Right renal cortex interstitium (tissue), 3 donors: ENCODE data around the gene HIVEP3. TPM values are rescaled to one million over a fixed set of nuclear protein-coding genes. Genes with fewer than 3 reads are reported as not detected.

Source experiments
- DNase-seq, 3 donors: peaks; one replicate each; pipeline ENCODE4 v3.0.0-alpha.2; 2013; ENCODE audit warnings: low read depth in 3 of 3, low spot score in 2 of 3
- polyA plus RNA-seq, 3 donors: library from polyadenylated mRNA; unstranded; fragments of 120-200 nt; gene quantifications; one replicate each; pipeline ENCODE4 v1.2.1, GENCODE V29; 2013; ENCODE audit not compliant: insufficient read length in 3 of 3

Gene HIVEP3
- polyA plus RNA-seq, 3 donors = 3.6 to 4.9 (median 4.0) TPM

GRCh38 chr1:41675401-41675800 is 243.3 kb downstream of the HIVEP3 start:
- DNase-seq = no peak

- no peak for DNase-seq
Observed at GRCh38 chr1:41674522-41674921, 244.2 kb downstream of the HIVEP3 start.

- DNase-seq = no peak
Observed at GRCh38 chr1:41673806-41674205, 244.9 kb downstream of the HIVEP3 start.

DNA sequence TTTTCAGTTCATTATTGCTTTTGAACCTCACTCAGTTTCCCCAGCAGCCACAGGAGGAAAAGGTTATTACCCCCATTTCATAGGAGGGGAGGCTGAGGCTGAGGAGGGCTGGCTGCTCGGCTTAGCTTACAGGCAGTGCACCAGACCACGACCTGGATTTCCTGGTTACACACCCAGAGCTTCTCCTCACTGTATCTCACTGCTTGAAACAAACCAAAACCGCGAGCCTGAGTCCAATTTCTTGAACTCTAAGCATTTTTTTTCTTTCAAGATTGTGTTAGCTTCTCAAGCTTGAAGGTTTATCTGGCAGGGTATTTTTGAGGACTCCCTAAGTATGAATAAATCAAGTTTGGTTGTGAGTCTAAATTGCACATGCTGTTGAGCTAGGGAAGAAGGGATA is 245.3 kb downstream of the HIVEP3 start:
- no peak for DNase-seq

DNA sequence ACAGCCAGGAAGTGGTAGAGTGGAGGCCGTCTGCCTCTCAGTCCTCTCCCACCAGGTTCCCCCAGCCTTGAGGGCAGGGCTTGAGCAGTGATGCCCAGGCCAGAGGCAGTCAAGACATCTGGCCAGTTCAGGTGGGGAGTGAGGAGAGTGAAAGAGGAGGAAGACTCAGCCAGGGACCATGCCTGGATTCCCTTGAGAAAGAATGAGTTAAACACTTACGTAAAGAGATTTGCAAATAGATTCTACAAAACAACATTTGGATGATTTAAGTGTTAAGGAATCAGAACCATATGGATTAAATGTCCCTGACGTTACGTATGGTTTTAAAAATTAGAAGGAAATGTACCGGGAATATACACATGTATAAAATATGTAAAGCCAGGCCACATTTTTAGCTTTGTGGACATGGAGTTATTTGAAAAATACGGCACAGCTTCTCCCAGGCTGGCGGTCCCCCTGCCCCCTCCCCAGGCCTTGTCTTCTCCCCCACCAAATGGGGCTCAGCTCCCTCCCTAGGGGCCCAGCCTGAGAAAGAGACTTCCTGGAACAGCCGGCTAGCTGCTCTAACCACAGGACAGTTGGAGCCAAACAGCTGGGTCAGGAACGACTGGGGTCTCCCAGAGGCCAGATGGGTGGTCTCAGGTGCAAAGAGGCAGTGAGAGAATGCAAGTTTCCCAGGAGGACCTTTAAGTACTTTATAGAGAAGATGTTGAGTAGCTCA is 245.9 kb downstream of the HIVEP3 start:
- no peak for DNase-seq

GRCh38 chr1:41672173-41672572 is 246.5 kb downstream of the HIVEP3 start:
- no peak for DNase-seq

DNA sequence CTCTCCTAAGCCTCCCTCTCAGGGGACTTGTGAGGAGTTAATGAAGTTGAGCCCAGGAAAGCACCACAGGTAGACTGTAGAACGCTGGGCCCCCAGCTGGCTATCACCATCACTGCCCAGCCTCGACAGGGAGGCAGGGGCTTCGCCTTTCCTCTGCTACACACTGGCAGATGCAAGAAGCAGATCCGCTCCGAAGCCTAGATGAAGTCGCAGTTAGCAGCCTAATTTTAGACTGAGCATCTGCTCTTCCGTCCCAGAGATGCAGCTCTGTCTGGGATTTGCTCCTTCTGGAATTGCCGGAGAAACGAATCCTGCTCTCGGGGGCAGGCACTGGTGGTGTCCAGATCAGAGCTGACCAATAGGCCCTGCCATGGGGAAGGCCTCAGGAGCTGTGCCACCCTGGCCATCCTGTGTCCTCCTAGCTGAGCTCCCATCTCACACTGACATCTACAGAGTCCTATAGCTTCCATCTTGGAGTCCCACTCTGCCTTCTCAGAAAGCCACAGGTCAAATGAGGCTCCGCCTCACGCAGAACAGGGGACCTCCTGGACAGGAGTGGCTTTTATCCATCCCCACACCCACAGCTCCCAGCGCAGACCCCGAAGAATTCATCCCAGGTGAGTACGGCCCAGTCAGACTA is 247.5 kb downstream of the HIVEP3 start:
- DNase-seq = no peak

GRCh38 chr1:41670217-41670957 is 248.3 kb downstream of the HIVEP3 start:
- DNase-seq = no peak

DNA sequence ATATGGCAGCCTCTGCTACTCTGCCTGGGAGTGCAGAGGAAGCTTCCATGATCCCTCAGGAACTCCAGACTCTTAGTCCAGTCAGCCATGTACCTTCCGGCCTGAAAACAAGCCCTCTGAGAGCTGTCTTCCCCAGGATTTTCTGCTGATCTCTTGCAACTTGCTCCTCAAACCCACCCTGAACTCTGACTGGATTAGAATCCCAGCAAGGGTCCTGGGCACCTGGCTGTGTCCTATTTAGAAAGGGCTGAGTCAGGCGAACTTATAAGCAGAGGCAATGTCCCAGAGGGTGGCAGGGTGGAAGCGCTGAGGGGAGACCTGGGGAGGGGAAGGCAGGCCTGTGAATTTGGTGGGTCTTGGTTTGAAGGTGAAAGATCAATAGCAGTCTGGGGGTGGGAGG is 249.8 kb downstream of the HIVEP3 start:
- DNase-seq = no peak

DNA sequence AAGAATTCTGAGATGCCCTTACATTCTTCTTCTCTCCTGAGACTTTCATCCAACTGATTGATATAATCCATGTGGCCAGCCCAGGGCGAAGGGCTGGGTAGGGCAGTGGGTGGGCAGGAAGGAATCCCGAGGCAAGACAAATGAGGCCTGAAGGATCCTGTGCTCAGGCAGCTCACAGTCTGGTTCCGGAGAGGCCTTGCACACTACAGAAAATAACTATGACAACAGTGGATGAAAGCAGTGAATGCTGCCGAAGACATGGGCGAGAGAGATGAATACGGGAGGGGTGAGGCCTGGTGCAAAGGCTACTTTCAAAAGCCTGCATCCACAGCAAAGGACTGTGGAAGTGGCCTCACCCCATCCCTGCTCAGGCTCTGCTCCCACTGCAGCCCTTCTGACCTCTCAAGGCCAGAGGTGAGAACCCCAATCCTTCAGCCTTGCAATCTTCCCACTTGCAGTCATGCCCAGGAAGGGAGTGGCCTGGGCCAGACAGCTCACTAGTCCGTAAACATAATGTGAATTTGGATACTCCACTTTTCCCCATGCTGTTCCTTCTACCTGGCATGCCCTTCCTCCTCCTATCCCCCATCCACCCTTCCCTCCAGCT is 250.6 kb downstream of the HIVEP3 start:
- no peak for DNase-seq

DNA sequence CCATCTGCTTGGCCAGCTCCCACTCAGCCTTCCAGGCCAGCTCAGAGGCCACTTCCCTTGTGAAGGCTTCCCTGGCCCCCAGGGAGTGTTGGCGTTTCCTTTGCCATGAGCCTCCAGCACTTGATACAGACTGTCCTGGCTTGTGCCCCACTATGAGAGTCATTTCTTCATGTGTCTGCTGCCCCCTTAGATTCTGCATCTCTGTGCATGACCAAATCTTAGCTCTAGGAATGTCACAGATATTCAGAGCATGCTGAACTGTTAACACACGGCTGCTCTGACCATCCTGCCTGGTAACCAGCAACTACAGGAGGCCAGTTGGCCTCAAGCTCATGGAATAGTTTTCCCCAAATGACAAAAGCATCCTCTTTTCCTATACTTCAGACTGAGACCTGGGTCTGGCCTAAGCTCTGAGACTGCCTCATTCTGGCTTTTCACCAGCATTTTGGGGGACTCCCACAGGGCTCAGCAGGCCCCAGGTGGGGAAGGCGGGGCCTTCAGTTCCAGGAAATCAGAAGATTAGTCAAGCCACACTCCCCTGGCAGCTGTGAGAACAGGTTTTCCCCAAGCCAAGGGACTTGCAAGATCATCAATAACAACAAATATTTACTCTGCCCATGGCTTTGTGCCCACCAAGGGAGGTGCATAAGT is 251.6 kb downstream of the HIVEP3 start:
- no peak for DNase-seq

GRCh38 chr1:41665962-41666917 is 252.5 kb downstream of the HIVEP3 start:
- DNase-seq = no peak

GRCh38 chr1:41664861-41665640 is 253.7 kb downstream of the HIVEP3 start:
- DNase-seq = no peak

GRCh38 chr1:41663671-41664400 is 254.9 kb downstream of the HIVEP3 start:
- DNase-seq = no peak

- DNase-seq = no peak
Observed at GRCh38 chr1:41662765-41663437, 255.8 kb downstream of the HIVEP3 start.

- peak in 2 of 3 donors; percentile 48 to 49 for DNase-seq
Observed at GRCh38 chr1:41662061-41662764, 256.5 kb downstream of the HIVEP3 start.

DNA sequence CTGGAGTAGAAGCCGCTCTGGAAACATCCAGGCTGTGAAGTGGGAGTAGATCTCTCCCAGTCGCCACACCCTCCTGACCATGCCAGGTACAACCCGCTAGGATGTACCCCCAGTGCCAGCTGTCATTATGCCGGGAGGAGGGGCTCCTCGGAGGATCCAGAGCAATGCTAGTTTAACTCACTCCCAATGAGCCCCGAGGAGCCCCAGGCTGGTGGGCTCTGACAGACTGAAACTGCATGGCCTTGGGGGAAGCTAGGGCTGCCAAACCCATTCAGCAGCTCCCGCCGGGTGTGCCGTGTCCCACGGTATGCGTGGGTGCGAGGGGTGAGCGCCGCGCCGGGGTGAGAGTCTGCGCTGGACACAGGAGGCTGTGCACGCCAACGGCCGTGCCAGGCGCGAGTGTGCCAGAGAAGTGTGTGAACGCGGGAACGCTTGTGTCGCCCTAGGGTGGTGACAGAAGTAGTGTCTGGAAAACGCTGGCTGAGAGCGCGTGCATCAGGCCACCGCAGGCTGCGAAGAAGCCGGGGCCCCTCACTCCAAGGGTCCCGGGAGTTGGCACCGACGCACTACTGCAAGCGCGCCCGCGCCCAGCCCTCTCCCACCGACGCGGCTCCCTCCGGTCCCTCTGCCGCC is 257.2 kb downstream of the HIVEP3 start:
- DNase-seq = no peak
